Measurements from ENCODE around the gene SLC25A36. TPM values are rescaled to one million over a fixed set of nuclear protein-coding genes. Genes with fewer than 3 reads are reported as not detected.
A peak's percentile ranks its signal among the peaks of the same experiment; 100 is the strongest.

The SLC25A36 gene
- total RNA-seq, 1 donor from 2014 or later = 130 TPM

DNA sequence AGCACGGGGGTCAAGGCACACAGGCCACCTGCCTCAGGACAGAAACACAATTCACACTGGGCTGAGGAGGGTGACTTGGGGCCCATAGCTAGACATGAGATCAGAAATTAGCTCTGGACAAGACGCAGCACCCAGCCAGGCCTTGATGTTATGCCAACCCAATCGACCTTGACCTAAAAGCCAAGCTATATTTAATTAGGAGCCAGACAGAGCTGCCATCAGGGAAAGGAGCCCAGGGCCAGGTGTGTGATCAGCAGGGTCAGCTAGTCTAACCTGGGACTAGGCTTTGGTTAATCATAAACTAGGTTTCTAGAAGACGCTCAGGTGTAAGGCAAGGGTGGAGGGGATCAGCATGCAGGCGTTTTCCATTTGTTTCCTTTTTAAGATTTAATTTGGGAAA lies 23.9 kb upstream of the SLC25A36 start:
- Mint-ChIP-seq H3K4me3 (ENCODE audit: low read depth) (peak overlapping the region; percentile 59), H3K36me3 (ENCODE audit: insufficient read depth) (no peaks in the 10 kb centered on the region), H3K27ac (peak overlapping the region; percentile 90), H3K9me3 (ENCODE audit: low read depth) (no peaks in the 10 kb centered on the region), H3K4me1 (ENCODE audit: low read depth) (peaks cover 38% of the 10 kb centered on the region), H3K27me3 (no peaks in the 10 kb centered on the region)
- no peak for DNase-seq (ENCODE audit: low spot score, unreplicated experiment)
- TF ChIP-seq, protein P1, sequence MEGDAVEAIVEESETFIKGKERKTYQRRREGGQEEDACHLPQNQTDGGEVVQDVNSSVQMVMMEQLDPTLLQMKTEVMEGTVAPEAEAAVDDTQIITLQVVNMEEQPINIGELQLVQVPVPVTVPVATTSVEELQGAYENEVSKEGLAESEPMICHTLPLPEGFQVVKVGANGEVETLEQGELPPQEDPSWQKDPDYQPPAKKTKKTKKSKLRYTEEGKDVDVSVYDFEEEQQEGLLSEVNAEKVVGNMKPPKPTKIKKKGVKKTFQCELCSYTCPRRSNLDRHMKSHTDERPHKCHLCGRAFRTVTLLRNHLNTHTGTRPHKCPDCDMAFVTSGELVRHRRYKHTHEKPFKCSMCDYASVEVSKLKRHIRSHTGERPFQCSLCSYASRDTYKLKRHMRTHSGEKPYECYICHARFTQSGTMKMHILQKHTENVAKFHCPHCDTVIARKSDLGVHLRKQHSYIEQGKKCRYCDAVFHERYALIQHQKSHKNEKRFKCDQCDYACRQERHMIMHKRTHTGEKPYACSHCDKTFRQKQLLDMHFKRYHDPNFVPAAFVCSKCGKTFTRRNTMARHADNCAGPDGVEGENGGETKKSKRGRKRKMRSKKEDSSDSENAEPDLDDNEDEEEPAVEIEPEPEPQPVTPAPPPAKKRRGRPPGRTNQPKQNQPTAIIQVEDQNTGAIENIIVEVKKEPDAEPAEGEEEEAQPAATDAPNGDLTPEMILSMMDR (IDR thresholded peaks at IDR 0.05; ENCODE audit: unreplicated experiment) = no peak

DNA sequence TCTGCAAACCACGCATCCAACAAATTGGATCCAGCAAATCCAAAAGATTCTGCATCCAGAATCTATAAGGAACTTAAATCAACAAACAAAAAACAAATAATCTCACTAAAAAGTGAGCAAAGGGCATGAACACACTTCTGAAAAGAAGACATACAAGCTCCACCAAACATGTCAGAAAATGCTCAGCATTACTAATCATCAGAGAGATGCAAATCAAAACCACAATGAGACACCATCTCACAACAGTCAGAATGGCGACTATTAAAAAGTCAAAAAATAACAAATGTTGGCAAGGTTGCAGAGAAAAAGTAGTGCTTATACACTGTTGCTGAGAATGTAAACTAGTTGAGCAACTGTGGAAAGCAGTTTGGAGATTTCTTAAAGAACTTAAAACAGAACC lies 21.6 kb upstream of the SLC25A36 start:
- no peak for DNase-seq (ENCODE audit: low spot score, unreplicated experiment)
- TF ChIP-seq, protein P1 (IDR thresholded peaks at IDR 0.05; ENCODE audit: unreplicated experiment) = no peak
- Mint-ChIP-seq H3K27ac (no peak overlapping the region), H3K4me1 (ENCODE audit: low read depth) (peaks cover 33% of the 10 kb centered on the region), H3K4me3 (ENCODE audit: low read depth) (no peak overlapping the region), H3K36me3 (ENCODE audit: insufficient read depth) (no peaks in the 10 kb centered on the region), H3K27me3 (no peaks in the 10 kb centered on the region), H3K9me3 (ENCODE audit: low read depth) (no peaks in the 10 kb centered on the region)

DNA sequence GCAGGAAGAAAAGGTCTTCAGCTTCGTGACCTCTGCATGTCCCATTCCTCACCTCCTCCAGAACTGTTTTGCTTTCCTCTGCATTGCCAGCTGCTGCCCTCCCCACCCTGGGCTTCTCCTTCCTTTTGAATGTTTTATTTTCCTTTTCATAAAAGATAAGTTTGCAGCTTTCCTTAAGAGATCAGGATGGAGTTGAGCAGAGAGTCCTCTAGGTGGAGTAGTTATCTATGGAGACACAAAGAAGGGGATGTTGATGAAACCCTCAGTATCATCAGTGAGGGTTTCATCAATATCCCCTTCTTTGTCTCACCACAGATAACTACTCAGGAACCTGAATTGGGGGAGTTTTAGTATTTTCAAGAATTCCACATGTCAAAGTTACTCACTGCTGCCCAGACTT lies 19.0 kb upstream of the SLC25A36 start:
- H3K36me3 Mint-ChIP-seq (ENCODE audit: insufficient read depth) = no peaks in the 10 kb centered on the region
- no peaks in the 10 kb centered on the region for H3K9me3 Mint-ChIP-seq (ENCODE audit: low read depth)
- DNase-seq (ENCODE audit: low spot score, unreplicated experiment) = no peak

DNA sequence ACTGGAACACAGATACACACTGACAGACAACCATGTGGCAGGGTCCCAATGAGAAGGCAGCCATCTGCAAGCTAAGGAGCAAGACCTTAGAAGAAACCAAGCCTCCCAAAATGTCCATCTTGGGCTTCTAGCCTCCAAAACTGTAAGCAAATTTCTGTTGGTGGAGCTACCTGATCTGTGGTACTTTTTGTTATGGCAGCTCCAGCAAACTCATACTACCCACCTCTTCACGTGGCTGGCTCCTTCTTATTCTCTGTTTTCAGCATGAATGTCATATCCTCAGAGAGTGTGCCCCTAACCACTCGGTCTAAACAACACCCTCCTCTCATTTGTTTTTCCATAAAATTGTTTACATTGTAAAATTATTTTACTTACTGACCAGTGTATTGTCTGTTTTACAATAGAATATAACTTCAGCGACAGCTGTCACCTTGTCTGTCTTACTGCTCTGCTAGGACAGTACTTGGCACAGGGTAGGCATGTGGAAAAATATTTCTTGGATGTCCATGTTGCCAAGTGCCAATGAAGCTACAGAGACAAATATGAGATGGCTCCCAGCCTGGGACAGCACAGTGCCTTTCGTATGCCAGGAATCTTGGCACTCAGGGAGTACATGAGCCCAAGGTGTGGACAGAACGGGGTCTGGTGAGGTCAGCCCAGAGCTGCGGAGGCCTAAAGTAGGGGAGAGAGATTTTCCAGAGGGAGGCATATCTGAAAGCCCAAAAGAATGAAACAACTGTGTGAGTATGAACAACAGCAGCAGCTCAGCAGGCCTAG lies 17.4 kb upstream of the SLC25A36 start:
- Mint-ChIP-seq H3K4me3 (ENCODE audit: low read depth) (no peak overlapping the region), H3K27me3 (no peaks in the 10 kb centered on the region), H3K4me1 (ENCODE audit: low read depth) (peaks cover 44% of the 10 kb centered on the region), H3K27ac (peak overlapping the region; percentile 51), H3K9me3 (ENCODE audit: low read depth) (no peaks in the 10 kb centered on the region), H3K36me3 (ENCODE audit: insufficient read depth) (no peaks in the 10 kb centered on the region)
- no peak for DNase-seq (ENCODE audit: low spot score, unreplicated experiment)
- TF ChIP-seq, protein P1 (IDR thresholded peaks at IDR 0.05; ENCODE audit: unreplicated experiment) = no peak

More for the DNA sequence above, 19.0 kb upstream of the SLC25A36 start:
- TF ChIP-seq, protein P1 (IDR thresholded peaks at IDR 0.05; ENCODE audit: unreplicated experiment) = peak; percentile 20
- H3K4me1 Mint-ChIP-seq (ENCODE audit: low read depth) = peaks cover 43% of the 10 kb centered on the region
- H3K4me3 Mint-ChIP-seq (ENCODE audit: low read depth) = no peak overlapping the region
- H3K27ac Mint-ChIP-seq = no peak overlapping the region
- H3K27me3 Mint-ChIP-seq = no peaks in the 10 kb centered on the region

DNA sequence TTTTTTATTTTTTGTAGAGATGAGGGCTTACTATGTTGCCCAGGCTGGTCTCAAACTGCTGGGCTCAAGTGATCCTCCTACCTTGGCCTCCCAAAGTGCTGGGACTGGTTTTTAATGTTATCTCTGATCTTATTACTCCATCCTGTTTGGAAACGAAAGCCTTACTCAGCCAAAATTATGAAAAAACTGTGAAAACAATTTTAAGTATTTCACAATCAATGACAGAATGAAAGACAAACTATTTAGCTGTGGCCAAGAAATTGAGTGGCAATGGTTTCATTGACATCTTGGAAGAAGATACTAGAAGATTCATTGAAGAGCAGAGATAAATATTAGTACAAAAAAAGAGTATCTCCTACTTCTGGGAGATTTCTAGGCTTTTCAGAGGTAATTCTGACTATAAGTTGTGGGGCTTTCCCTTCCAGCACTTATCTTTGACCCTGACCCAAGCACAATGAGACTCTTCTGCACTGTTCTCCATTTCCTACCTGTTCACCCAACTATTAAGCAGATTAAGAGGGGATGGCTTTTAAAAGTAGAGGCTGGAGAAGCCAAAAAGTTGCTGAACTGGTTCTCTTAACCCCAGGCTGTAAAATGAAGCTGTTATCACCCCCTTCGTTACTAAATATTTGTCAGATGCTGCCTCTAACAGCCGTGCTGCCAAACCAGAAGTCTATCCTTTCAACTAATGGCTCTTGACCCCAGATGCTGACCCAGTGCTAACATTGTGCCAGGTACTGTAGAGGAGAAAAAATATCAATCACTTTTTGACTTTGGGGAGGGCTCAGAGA lies 14.2 kb upstream of the SLC25A36 start:
- no peak for DNase-seq (ENCODE audit: low spot score, unreplicated experiment)
- Mint-ChIP-seq H3K4me1 (ENCODE audit: low read depth) (peaks cover 46% of the 10 kb centered on the region), H3K9me3 (ENCODE audit: low read depth) (no peaks in the 10 kb centered on the region), H3K36me3 (ENCODE audit: insufficient read depth) (no peaks in the 10 kb centered on the region), H3K27ac (peak overlapping the region; percentile 70), H3K27me3 (no peaks in the 10 kb centered on the region), H3K4me3 (ENCODE audit: low read depth) (peak overlapping the region; percentile 17)
- TF ChIP-seq, protein P1 (IDR thresholded peaks at IDR 0.05; ENCODE audit: unreplicated experiment) = no peak

All from progenitor cell of endocrine pancreas (in vitro differentiated cells).